HG03439 (cell line): Measurements from ENCODE around the gene CA7.

Experiments used
- ATAC-seq: cut with Tn5 transposase; IDR thresholded peaks from one replicate; pipeline ENCODE4 v1.9.1; 2021; ENCODE audit warnings: mild to moderate bottlenecking, moderate library complexity; ENCODE audit not compliant: unreplicated experiment

Gene CA7

GRCh38 chr16:66844342-66845079, at the start of gene CA7:
Gene CA7 (plus strand): TSS chr16:66844414. CDS start chr16:66844488, 74 bp downstream.
- no peak for ATAC-seq

DNA sequence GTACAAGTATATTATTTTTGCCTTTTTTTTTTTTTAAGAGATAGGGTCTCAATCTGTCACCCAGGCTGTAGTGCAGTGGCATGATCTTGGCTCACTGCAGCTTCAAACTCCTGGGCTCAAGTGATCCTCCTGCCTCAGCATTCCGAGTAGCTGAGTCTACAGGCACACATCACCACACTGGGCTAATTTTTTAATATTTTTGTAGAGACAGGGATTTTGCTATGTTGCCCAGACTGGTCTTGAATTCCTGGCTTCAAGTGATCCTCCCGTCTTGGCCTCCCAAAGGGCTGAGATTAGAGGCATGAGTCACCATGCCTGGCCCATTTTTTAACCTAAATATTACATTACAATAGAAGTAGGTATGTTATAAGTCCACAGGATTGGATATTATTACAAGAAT, 46.1 kb upstream of the CA7 start:
- ATAC-seq, result no peak

DNA sequence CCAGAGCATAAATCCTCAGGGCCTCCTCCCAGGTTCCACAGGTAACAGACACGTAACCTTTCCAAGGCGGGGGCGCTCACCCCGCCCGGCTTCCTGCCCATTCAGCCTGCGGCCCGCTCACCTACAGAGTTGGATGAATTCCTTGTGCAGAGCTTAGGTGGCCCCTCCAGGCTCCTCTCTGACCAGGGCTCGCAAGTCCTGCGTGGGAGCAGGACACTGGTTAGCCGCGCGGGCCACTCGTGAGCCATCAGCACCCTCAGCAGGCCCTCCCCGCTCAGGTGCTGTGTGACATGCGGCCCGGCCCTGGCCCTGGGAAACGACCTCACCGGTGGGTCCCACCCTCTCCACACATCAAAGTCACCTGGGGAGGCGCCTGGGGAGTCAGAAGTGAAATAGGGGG, 43.4 kb upstream of the CA7 start:
- ATAC-seq, result no peak

DNA sequence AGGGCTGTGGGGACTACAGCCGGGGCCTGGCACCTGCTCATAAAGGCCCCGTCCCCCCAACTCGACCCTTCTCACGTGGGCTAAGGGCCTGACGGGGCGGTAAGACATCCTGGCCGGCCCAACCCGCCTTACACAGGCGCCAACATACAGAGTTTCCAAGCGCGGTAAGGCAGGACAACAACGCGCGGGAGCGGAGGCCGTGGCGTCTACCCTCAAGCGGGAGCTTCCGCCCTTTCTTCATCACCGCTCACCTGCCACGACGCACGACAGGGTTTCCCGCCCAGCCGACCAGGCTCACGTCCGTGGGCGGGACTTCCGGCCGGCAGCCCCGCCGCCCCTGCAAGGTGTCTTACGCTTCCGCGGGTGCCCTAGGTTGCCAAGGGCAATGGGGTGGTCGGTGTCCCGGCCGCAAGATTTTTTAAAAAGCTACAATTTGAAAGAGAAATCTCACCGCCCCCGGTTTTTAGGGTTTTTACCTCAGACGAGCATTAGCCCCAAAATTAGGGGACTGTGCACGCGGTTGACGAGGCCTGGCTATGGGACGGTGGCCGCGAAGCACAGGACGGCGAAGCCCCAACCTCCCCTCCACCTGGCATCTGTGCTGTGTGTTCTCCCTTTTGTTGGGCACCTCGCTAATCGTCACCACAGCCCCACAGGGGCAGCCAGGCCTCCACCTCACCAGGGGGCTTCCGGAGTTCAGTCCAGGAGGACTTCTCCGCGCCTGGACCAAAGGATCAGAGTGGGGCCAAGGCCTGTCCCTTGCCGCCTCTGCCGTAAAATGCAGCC, 42.7 kb upstream of the CA7 start, which contains the start of gene TERB1:
TSS of gene TERB1 (minus strand) at position 265 of the 786 bp plus-strand sequence. CDS start 4,786 bp downstream, outside the sequence.
- no peak for ATAC-seq

GRCh38 chr16:66802159-66802558, 42.1 kb upstream of the CA7 start:
- ATAC-seq, result no peak

GRCh38 chr16:66809765-66810164, 34.4 kb upstream of the CA7 start:
- no peak for ATAC-seq

DNA sequence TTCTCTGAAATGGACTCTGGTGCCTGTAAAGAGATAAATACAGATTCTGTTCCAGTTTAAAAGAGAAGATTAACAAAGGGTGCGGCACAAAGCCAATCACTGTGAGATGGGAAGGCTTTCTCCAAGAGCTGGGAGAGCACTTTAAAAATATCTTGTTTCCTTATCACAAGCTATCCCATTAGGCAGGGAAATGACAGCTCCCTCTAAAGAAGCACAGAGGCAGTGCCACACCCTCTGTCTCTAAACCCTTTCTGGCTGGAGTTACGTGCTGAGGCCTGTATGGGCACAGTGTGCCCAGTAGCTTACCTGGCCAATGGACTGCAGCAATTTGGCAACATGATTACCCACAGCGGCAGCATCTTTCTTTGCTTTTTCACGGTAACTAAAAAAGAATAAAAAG, 33.8 kb upstream of the CA7 start:
- ATAC-seq, result no peak

- no peak for ATAC-seq
Measured at GRCh38 chr16:66811043-66811442, 33.2 kb upstream of the CA7 start.

DNA sequence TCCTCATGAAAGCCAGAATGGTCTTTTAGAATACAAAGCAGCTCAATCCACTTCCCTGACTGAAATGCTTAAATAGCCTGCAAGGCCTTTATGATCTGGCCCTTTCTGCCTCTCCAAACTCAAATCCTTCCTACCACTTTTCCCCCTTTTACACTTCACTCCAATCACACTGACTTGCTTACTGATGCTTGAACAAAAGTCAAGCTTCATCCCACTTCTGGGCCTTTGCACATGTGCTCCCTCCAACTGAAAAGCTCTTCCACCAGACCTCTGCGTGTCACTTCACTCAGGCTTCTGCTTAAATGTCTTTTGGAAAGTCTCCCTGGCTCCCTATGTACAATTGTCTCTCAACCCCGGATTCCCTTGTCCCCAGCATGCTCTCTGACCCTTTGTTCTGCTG, 29.5 kb upstream of the CA7 start:
- ATAC-seq, result no peak

GRCh38 chr16:66824006-66824405, 20.2 kb upstream of the CA7 start:
- ATAC-seq, result no peak

DNA sequence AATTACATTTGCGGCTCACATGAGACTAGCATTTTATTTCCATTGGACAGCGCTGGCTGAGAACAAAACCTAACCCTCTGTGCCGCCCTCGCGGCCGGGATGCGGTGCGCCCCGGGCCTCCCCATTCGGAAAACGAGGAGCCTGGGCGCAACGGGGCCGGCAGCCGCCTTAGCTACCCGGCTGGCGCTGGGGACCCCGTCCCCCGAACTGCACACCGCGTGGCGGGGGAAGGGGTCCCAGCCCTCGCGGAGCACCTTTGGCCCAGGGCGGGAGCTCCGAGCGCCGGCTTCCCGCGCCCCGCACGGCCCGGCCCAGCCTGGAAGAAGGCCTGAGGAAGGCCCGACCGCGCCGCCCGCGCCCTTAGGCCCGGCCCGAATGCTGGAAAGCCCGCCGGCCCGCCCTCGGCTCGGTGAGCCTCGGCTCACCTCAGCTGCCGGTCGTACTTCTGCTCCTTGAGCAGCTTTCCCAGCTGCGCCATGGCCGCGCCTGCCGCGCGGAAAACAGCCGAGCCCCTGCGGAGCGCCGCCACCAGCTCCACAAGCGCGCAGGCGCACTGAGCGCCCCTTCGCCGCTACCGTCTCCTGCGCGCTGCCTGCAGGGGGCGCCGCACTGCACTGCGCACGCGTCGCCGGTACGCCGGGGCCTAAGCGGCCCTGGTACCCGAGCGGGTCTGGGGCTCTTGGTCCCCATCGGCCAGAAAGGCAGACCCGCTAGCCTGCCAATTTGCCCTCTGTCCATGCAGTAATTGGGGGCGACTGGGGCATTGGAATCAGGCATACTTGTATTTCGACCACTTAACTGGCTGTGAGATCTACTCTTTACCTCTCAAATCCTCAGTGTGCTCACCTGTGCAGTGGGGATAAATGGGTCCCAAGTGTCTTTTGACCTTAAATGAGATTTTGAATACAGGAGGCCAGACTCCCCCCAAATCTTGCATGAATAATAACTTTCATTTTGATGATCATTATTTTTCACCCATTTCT, 13.5 kb upstream of the CA7 start, which contains the start of gene NAE1:
TSS of gene NAE1 (minus strand) at position 555 of the 983 bp plus-strand sequence. CDS start at position 478, 77 bp downstream.
- ATAC-seq, result peak; percentile 93

GRCh38 chr16:66832190-66832589, 12.0 kb upstream of the CA7 start:
- ATAC-seq, result no peak

- no peak for ATAC-seq
Measured at GRCh38 chr16:66832661-66833305, 11.4 kb upstream of the CA7 start.

DNA sequence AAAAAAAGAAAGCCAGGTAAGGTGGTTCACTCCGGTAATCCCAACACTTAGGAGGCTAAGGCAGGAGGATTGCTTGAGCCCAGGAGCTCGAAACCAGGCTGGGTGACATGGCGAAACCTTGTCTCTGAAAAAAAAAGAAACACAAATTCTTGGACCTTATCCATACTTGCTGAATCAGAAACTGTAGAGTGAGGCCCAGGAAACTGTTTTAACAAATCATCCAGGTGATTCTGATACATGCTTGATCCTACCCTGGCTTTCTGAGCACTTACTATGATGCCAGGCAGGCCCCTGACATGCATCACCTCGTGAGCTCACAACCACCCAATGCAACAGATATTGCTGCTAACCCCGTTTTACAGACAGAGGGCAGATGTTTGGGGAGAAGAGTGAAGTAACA, 9.5 kb upstream of the CA7 start:
- ATAC-seq, result no peak

DNA sequence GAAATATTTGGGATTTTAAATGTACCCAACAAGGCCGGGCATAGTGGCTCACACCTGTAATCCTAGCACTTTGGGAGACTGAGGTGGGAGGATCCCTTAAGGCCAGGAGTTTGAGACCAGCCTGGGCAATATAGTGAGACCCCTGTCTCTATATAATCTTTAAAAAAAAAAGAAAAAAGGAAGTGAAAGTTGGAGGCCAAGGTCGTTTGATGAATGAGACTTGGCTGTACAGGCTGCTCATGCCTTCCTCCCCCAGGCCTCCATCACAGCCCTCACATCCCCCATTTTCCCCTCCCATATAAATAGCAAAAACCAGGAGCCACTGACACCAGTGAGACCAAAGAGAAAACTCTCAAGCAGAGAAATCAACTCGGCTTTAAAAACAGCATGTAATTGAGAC, 3.3 kb upstream of the CA7 start:
- no peak for ATAC-seq

- no peak for ATAC-seq
Measured at GRCh38 chr16:66841366-66841765, 2.8 kb upstream of the CA7 start.

GRCh38 chr16:66842765-66843164, 1.4 kb upstream of the CA7 start:
- no peak for ATAC-seq

GRCh38 chr16:66843191-66843590, 1.0 kb upstream of the CA7 start:
- ATAC-seq, result no peak

GRCh38 chr16:66844009-66844341, 239 bp upstream of the CA7 start:
- ATAC-seq, result no peak

DNA sequence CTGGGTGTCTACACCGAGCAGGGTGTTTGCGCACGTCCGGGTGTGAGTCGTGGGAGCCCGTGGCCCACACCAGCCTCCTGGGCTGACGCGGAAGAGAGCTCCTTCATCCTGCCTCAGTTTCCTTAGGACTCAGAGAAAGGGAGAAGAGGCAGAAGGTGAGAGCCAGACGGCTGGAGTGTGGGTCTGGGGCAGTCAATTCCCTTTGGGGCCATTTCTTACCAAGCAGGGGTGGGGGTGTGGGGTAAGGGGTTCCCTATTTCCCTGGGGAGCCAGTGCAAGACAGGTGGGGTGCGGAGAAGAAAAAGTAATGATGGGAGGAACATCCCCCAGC, 831 bp downstream of the CA7 start:
- no peak for ATAC-seq

- ATAC-seq, result no peak
Measured at GRCh38 chr16:66845791-66846221, 1.6 kb downstream of the CA7 start.
